SK-N-SH treated with all-trans-retinoic acid at 6 μM for 48 hours (cell line): ENCODE results near the gene SLC13A4.

Source experiments
- ATAC-seq: fragments of 200-7000 bp; cut with Tn5 transposase; 3 replicates; pipeline ENCODE4 v1.9.1; 2020; ENCODE audit warnings: mild to moderate bottlenecking, moderate library complexity
- ARNTL ChIP-seq: fragments of 450-650 bp; formaldehyde crosslinking; IDR thresholded peaks from 2 replicates; pipeline ENCODE4 v1.5.0; 2020; ENCODE audit warnings: low read depth, mild to moderate bottlenecking, moderate library complexity, borderline replicate concordance
- BACH2 ChIP-seq: fragments of 250-450 bp; sonication (Bioruptor Pico); IDR thresholded peaks from 2 replicates; pipeline ENCODE4 v1.9.0; 2021; ENCODE audit warnings: mild to moderate bottlenecking, borderline replicate concordance
- CREB5 ChIP-seq: fragments of 250-450 bp; sonication (Bioruptor Pico); IDR thresholded peaks from 2 replicates; pipeline ENCODE4 v1.5.1; 2020; ENCODE audit warnings: low read depth, mild to moderate bottlenecking, moderate library complexity
- CSDC2 ChIP-seq: fragments of 250-450 bp; sonication (Bioruptor Pico); IDR thresholded peaks from 2 replicates; pipeline ENCODE4 v1.5.0; 2020; ENCODE audit warnings: mild to moderate bottlenecking, moderate library complexity
- CSRNP3 ChIP-seq: fragments of 250-450 bp; sonication (Bioruptor Pico); IDR thresholded peaks from 2 replicates; pipeline ENCODE4 v1.5.1; 2021; ENCODE audit warnings: mild to moderate bottlenecking, moderate library complexity
- ESRRG ChIP-seq: fragments of 250-450 bp; sonication (Bioruptor Pico); IDR thresholded peaks from 2 replicates; pipeline ENCODE4 v1.6.1; 2021; ENCODE audit warnings: mild to moderate bottlenecking
- ISL1 ChIP-seq: fragments of 250-450 bp; sonication (Bioruptor Pico); IDR thresholded peaks from 2 replicates; pipeline ENCODE4 v2.1.2; 2022; ENCODE audit warnings: mild to moderate bottlenecking, moderate library complexity
- OSR1 ChIP-seq: fragments of 250-450 bp; sonication (Bioruptor Pico); IDR thresholded peaks from 2 replicates; pipeline ENCODE4 v1.8.0; 2022; ENCODE audit warnings: moderate library complexity, mild to moderate bottlenecking, inconsistent platforms
- PATZ1 ChIP-seq: fragments of 250-450 bp; sonication (Bioruptor Pico); IDR thresholded peaks from 2 replicates; pipeline ENCODE4 v1.8.0; 2020; ENCODE audit warnings: mild to moderate bottlenecking, moderate library complexity, borderline replicate concordance
- POU6F1 ChIP-seq: fragments of 250-450 bp; sonication (Bioruptor Pico); IDR thresholded peaks from 2 replicates; pipeline ENCODE4 v1.8.0; 2021; ENCODE audit warnings: low read depth, mild to moderate bottlenecking, moderate library complexity, borderline replicate concordance
- PPARA ChIP-seq: fragments of 250-450 bp; sonication (Bioruptor Pico); IDR thresholded peaks from 2 replicates; pipeline ENCODE4 v1.5.0; 2020; ENCODE audit warnings: mild to moderate bottlenecking, borderline replicate concordance
- SNAI2 ChIP-seq: fragments of 250-450 bp; sonication (Bioruptor Pico); IDR thresholded peaks from 2 replicates; pipeline ENCODE4 v1.5.0; 2020; ENCODE audit warnings: mild to moderate bottlenecking, moderate library complexity
- TCF4 ChIP-seq: fragments of 250-450 bp; sonication (Bioruptor Pico); IDR thresholded peaks from 2 replicates; pipeline ENCODE4 v1.8.0; 2021; ENCODE audit warnings: mild to moderate bottlenecking, moderate library complexity, borderline replicate concordance
- TOX ChIP-seq: fragments of 250-450 bp; sonication (Bioruptor Pico); IDR thresholded peaks from 2 replicates; pipeline ENCODE4 v1.8.0; 2021; ENCODE audit warnings: mild to moderate bottlenecking, moderate library complexity, borderline replicate concordance
- TSHZ2 ChIP-seq: fragments of 250-450 bp; sonication (Bioruptor Pico); IDR thresholded peaks from 2 replicates; pipeline ENCODE4 v1.5.0; 2020; ENCODE audit warnings: mild to moderate bottlenecking, moderate library complexity
- ZC3H10 ChIP-seq: fragments of 250-450 bp; sonication (Bioruptor Pico); IDR thresholded peaks from 2 replicates; pipeline ENCODE4 v1.5.1; 2021; ENCODE audit warnings: mild to moderate bottlenecking, moderate library complexity
- ZFP3 ChIP-seq: fragments of 250-450 bp; sonication (Bioruptor Pico); IDR thresholded peaks from 2 replicates; pipeline ENCODE4 v1.5.0; 2020; ENCODE audit warnings: mild to moderate bottlenecking, moderate library complexity
- ZFP30 ChIP-seq: fragments of 450-650 bp; formaldehyde crosslinking; IDR thresholded peaks from 2 replicates; pipeline ENCODE4 v1.5.0; 2022; ENCODE audit warnings: mild to moderate bottlenecking, moderate library complexity
- ZNF565 ChIP-seq: fragments of 450-650 bp; formaldehyde crosslinking; conservative IDR thresholded peaks from 2 replicates; pipeline ENCODE4 v1.5.0; 2020; ENCODE audit warnings: low read depth, mild to moderate bottlenecking, moderate library complexity
- ZNF70 ChIP-seq: fragments of 450-650 bp; formaldehyde crosslinking; IDR thresholded peaks from 2 replicates; pipeline ENCODE4 v1.5.0; 2020; ENCODE audit warnings: mild to moderate bottlenecking, moderate library complexity
- ZNF8 ChIP-seq: fragments of 450-650 bp; formaldehyde crosslinking; IDR thresholded peaks from 2 replicates; pipeline ENCODE4 v1.5.0; 2020; ENCODE audit warnings: mild to moderate bottlenecking, moderate library complexity

The SLC13A4 gene

GRCh38 chr7:135768467-135768866, 40.5 kb upstream of the SLC13A4 start:
- peak; percentile 41; the same call in 2 of the 3 replicates for ATAC-seq
- TF ChIP-seq ZFP3 (CRISPR knock-in tag) (no peak), BACH2 (CRISPR knock-in tag) (no peak), ZFP30 (CRISPR knock-in tag) (no peak), ESRRG (no peak), TSHZ2 (CRISPR knock-in tag) (no peak), ZC3H10 (CRISPR knock-in tag) (no peak), CSDC2 (no peak), ISL1 (CRISPR knock-in tag) (no peak), POU6F1 (CRISPR knock-in tag) (no peak), SNAI2 (CRISPR knock-in tag) (no peak), ZNF70 (no peak), ZNF565 (CRISPR knock-in tag) (no peak), PPARA (CRISPR knock-in tag) (no peak), TOX (CRISPR knock-in tag) (no peak), ARNTL (no peak), CSRNP3 (CRISPR knock-in tag) (no peak)

- TF ChIP-seq ZC3H10 (CRISPR knock-in tag) (no peak), CREB5 (CRISPR knock-in tag) (no peak), ZNF8 (CRISPR knock-in tag) (no peak), TSHZ2 (CRISPR knock-in tag) (no peak), OSR1 (CRISPR knock-in tag) (no peak), BACH2 (CRISPR knock-in tag) (no peak), PPARA (CRISPR knock-in tag) (no peak), SNAI2 (CRISPR knock-in tag) (no peak), TCF4 (CRISPR knock-in tag) (no peak), ARNTL (no peak), TOX (CRISPR knock-in tag) (no peak), POU6F1 (CRISPR knock-in tag) (no peak), PATZ1 (no peak), ZFP30 (CRISPR knock-in tag) (no peak), ZFP3 (CRISPR knock-in tag) (no peak), ZNF565 (CRISPR knock-in tag) (no peak)
- ATAC-seq, result no peak
Measured at GRCh38 chr7:135768064-135768463, 40.1 kb upstream of the SLC13A4 start.
